Measurements from ENCODE around the gene AP2S1.

Gene AP2S1

GRCh38 chr19:46841458-46842083, 9.1 kb downstream of the AP2S1 start:
- H3K4me3 ChIP-seq (replicated peaks; ENCODE audit: low read depth, low read length) = no peak overlapping the region
- DNase-seq (ENCODE audit: extremely low read depth, insufficient read length) = no peak
- H3K36me3 ChIP-seq (ENCODE audit: control insufficient read depth, insufficient read depth, low read length) = peaks cover 16% of the 10 kb centered on the region
- H3K27me3 ChIP-seq (replicated peaks; ENCODE audit: control insufficient read depth, insufficient read depth, low read length) = no peaks in the 10 kb centered on the region
- no peak for TF ChIP-seq CTCF (IDR thresholded peaks at IDR 0.05; ENCODE audit: insufficient read depth, low read length, poor library complexity, severe bottlenecking)

GRCh38 chr19:46840498-46840942, 10.1 kb downstream of the AP2S1 start:
- peak; percentile 50 for DNase-seq (ENCODE audit: extremely low read depth, insufficient read length)
- peak; percentile 88 for TF ChIP-seq CTCF (IDR thresholded peaks at IDR 0.05; ENCODE audit: insufficient read depth, low read length, poor library complexity, severe bottlenecking)
- Histone ChIP-seq H3K36me3 (ENCODE audit: control insufficient read depth, insufficient read depth, low read length) (peaks cover 16% of the 10 kb centered on the region), H3K27me3 (replicated peaks; ENCODE audit: control insufficient read depth, insufficient read depth, low read length) (no peaks in the 10 kb centered on the region), H3K4me3 (replicated peaks; ENCODE audit: low read depth, low read length) (no peak overlapping the region)

- no peak for DNase-seq (ENCODE audit: extremely low read depth, insufficient read length)
- H3K36me3 ChIP-seq (ENCODE audit: control insufficient read depth, insufficient read depth, low read length) = peaks cover 16% of the 10 kb centered on the region
- TF ChIP-seq CTCF (IDR thresholded peaks at IDR 0.05; ENCODE audit: insufficient read depth, low read length, poor library complexity, severe bottlenecking) = no peak
Observed at GRCh38 chr19:46839752-46840497, 10.7 kb downstream of the AP2S1 start.

GRCh38 chr19:46838160-46838559, 12.5 kb downstream of the AP2S1 start:
- no peak overlapping the region for H3K4me3 ChIP-seq (replicated peaks; ENCODE audit: low read depth, low read length)
- no peak for DNase-seq (ENCODE audit: extremely low read depth, insufficient read length)
- no peak for TF ChIP-seq CTCF (IDR thresholded peaks at IDR 0.05; ENCODE audit: insufficient read depth, low read length, poor library complexity, severe bottlenecking)
- H3K36me3 ChIP-seq (ENCODE audit: control insufficient read depth, insufficient read depth, low read length) = peaks cover 16% of the 10 kb centered on the region
- no peaks in the 10 kb centered on the region for H3K27me3 ChIP-seq (replicated peaks; ENCODE audit: control insufficient read depth, insufficient read depth, low read length)

More at GRCh38 chr19:46839752-46840497, 10.7 kb downstream of the AP2S1 start:
- Histone ChIP-seq H3K4me3 (replicated peaks; ENCODE audit: low read depth, low read length) (no peak overlapping the region), H3K27me3 (replicated peaks; ENCODE audit: control insufficient read depth, insufficient read depth, low read length) (no peaks in the 10 kb centered on the region)

GRCh38 chr19:46834984-46835383, 15.7 kb downstream of the AP2S1 start:
- Histone ChIP-seq H3K36me3 (ENCODE audit: control insufficient read depth, insufficient read depth, low read length) (peaks cover 10% of the 10 kb centered on the region), H3K27me3 (replicated peaks; ENCODE audit: control insufficient read depth, insufficient read depth, low read length) (no peaks in the 10 kb centered on the region), H3K4me3 (replicated peaks; ENCODE audit: low read depth, low read length) (no peak overlapping the region)
- TF ChIP-seq CTCF (IDR thresholded peaks at IDR 0.05; ENCODE audit: insufficient read depth, low read length, poor library complexity, severe bottlenecking) = no peak
- no peak for DNase-seq (ENCODE audit: extremely low read depth, insufficient read length)
